ENCODE measurements around the gene KRTAP5-9. TPM values are rescaled to one million over a fixed set of nuclear protein-coding genes. Genes with fewer than 3 reads are reported as not detected.
"Not testable (repeated sequence)": the region's sequence is repeated elsewhere in the genome, so short reads cannot be mapped to it uniquely, and the experiment has no call there.

KRTAP5-9 gene
- total RNA-seq, 1 donor = not detected

- TF ChIP-seq CTCF (IDR thresholded peaks at IDR 0.05; ENCODE audit: insufficient read depth, low read depth, low read length) = no peak
- H3K4me3 ChIP-seq (ENCODE audit: low read depth, low read length) = no peak overlapping the region
- DNase-seq (ENCODE audit: low read depth) = no peak
Observed at GRCh38 chr11:71532036-71532610, 16.1 kb upstream of the KRTAP5-9 start.

GRCh38 chr11:71534711-71535608 lies 13.3 kb upstream of the KRTAP5-9 start:
- not testable (repeated sequence) for H3K4me3 ChIP-seq (ENCODE audit: low read depth, low read length); DNase-seq (ENCODE audit: low read depth)

DNA sequence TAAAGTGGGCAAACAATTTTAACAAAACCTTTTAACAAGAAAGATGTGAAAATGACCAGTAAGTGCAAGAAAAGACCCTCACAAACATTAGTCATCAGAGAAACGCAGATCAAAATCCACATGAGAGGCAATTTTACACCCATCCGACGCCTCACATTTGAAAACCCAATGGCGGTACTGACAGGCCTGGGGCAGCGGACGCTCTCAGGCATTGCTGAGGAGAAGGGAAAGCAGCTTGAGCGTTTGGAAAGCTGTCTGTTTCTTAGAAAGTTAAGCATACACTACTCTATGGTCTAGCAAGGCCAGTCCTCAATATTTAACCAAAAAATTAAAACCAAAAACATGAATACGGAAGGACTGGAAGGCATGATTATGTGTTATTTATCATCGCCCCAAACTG lies 12.4 kb upstream of the KRTAP5-9 start:
- no peak for TF ChIP-seq CTCF (IDR thresholded peaks at IDR 0.05; ENCODE audit: insufficient read depth, low read depth, low read length)
- no peak overlapping the region for H3K4me3 ChIP-seq (ENCODE audit: low read depth, low read length)
- no peak for DNase-seq (ENCODE audit: low read depth)

- DNase-seq (ENCODE audit: low read depth) = no peak
- no peak overlapping the region for H3K4me3 ChIP-seq (ENCODE audit: low read depth, low read length)
- no peak for TF ChIP-seq CTCF (IDR thresholded peaks at IDR 0.05; ENCODE audit: insufficient read depth, low read depth, low read length)
Observed at GRCh38 chr11:71537537-71537936, 10.7 kb upstream of the KRTAP5-9 start.

DNA sequence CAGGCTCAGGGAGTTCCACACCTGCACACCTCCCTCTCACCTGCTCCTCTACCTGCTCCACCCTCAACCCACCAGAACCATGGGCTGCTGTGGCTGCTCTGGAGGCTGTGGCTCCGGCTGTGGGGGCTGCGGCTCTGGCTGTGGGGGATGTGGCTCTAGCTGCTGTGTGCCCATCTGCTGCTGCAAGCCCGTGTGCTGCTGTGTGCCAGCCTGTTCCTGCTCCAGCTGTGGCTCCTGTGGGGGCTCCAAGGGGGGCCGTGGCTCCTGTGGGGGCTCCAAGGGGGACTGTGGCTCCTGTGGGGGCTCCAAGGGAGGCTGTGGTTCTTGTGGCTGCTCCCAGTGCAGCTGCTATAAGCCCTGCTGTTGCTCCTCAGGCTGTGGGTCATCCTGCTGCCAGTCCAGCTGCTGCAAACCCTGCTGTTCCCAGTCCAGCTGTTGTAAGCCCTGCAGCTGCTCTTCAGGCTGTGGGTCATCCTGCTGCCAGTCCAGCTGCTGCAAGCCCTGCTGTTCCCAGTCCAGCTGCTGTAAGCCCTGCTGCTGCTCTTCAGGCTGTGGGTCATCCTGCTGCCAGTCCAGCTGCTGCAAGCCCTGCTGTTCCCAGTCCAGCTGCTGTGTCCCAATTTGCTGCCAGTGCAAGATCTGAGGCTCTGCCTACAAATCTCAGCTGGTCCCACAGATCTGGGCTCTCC lies 10.1 kb upstream of the KRTAP5-9 start, which contains the start of gene KRTAP5-8:
Gene KRTAP5-8, plus strand, starts transcription at position 49 of the 689 bp plus-strand sequence. Its CDS starts 31 bp downstream, at position 80.
- H3K4me3 ChIP-seq (ENCODE audit: low read depth, low read length) = not testable (repeated sequence)
- DNase-seq (ENCODE audit: low read depth) = peak; percentile 6

GRCh38 chr11:71538666-71538990 lies 9.6 kb upstream of the KRTAP5-9 start:
- no peak for DNase-seq (ENCODE audit: low read depth)

DNA sequence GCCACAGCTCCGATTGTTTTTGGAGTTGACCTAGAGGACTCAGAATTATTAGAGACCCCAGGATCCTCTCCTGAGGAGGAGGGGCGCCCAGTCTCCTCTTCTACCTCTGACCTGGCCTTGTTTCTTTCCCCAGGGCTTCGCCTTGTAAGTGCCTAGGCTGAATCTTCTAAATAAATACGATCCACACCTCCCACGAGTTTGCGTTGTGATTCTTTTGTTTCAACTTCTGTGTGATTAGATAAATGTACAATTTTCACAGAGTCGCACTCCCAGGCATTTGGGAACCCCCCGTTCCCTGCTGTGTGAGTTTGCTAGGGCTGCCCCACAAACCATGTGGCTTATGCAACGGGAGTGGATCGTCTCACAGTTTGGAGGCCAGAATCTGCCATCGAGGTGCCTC lies 9.2 kb upstream of the KRTAP5-9 start:
- no peak for TF ChIP-seq CTCF (IDR thresholded peaks at IDR 0.05; ENCODE audit: insufficient read depth, low read depth, low read length)
- DNase-seq (ENCODE audit: low read depth) = no peak
- no peak overlapping the region for H3K4me3 ChIP-seq (ENCODE audit: low read depth, low read length)

More at GRCh38 chr11:71538666-71538990, 9.6 kb upstream of the KRTAP5-9 start:
- no peak overlapping the region for H3K4me3 ChIP-seq (ENCODE audit: low read depth, low read length)
- TF ChIP-seq CTCF (IDR thresholded peaks at IDR 0.05; ENCODE audit: insufficient read depth, low read depth, low read length) = no peak

- DNase-seq (ENCODE audit: low read depth); H3K4me3 ChIP-seq (ENCODE audit: low read depth, low read length): not testable (repeated sequence)
Observed at GRCh38 chr11:71539971-71540370, 8.2 kb upstream of the KRTAP5-9 start.

- not testable (repeated sequence) for DNase-seq (ENCODE audit: low read depth); H3K4me3 ChIP-seq (ENCODE audit: low read depth, low read length)
Observed at GRCh38 chr11:71540521-71541304, 7.5 kb upstream of the KRTAP5-9 start.
